ENCODE data around the gene WWOX. TPM values are rescaled to one million over a fixed set of nuclear protein-coding genes. Genes with fewer than 3 reads are reported as not detected.

WWOX gene
- total and polyA plus RNA-seq, 2 experiments from 2014 or later = 17.0 to 39.8 TPM

GRCh38 chr16:78244131-78244895, 144.9 kb downstream of the WWOX start:
- Histone ChIP-seq H3K4me1 (ENCODE audit: insufficient read depth) (peaks cover 41% of the 10 kb centered on the region), H3K4me3 (no peak overlapping the region), H3K9me3 (ENCODE audit: low read depth) (no peaks in the 10 kb centered on the region), H3K36me3 (replicated peaks; ENCODE audit: insufficient read depth, low read depth) (no peaks in the 10 kb centered on the region), H3K27ac (peak overlapping the region; percentile 83), H3K27me3 (no peaks in the 10 kb centered on the region), H3K79me2 (no peaks in the 10 kb centered on the region), H2AFZ (no peak overlapping the region), H3K9me2 (replicated peaks; ENCODE audit: insufficient read depth) (no peaks in the 10 kb centered on the region), H4K20me1 (ENCODE audit: insufficient read depth, poor library complexity, severe bottlenecking) (no peaks in the 10 kb centered on the region), H3K4me2 (no peak overlapping the region)
- peak; percentile 79 for DNase-seq (ENCODE audit: low spot score)
- TF ChIP-seq EZH2phosphoT487 (IDR thresholded peaks at IDR 0.05; ENCODE audit: low read depth, severe bottlenecking, unreplicated experiment) = peak; percentile 94
- no peak for TF ChIP-seq EZH2 (IDR thresholded peaks at IDR 0.05; ENCODE audit: borderline replicate concordance)
- no peak for TF ChIP-seq CTCF (IDR thresholded peaks at IDR 0.05; ENCODE audit: poor library complexity)
- 38% methylated on average over 9 of the region's 9 CpGs for WGBS (ENCODE audit: low lambda C conversion rate, missing lambda C conversion rate)

GRCh38 chr16:78246559-78246958, 147.1 kb downstream of the WWOX start:
- Histone ChIP-seq H3K79me2 (no peaks in the 10 kb centered on the region), H3K4me1 (ENCODE audit: insufficient read depth) (peaks cover 43% of the 10 kb centered on the region), H3K27me3 (no peaks in the 10 kb centered on the region), H3K9me3 (ENCODE audit: low read depth) (no peaks in the 10 kb centered on the region), H2AFZ (no peak overlapping the region), H3K36me3 (replicated peaks; ENCODE audit: insufficient read depth, low read depth) (no peaks in the 10 kb centered on the region), H3K9me2 (replicated peaks; ENCODE audit: insufficient read depth) (no peaks in the 10 kb centered on the region), H3K27ac (no peak overlapping the region), H3K4me2 (no peak overlapping the region), H4K20me1 (ENCODE audit: insufficient read depth, poor library complexity, severe bottlenecking) (no peaks in the 10 kb centered on the region), H3K4me3 (no peak overlapping the region)
- no peak for TF ChIP-seq CTCF (IDR thresholded peaks at IDR 0.05; ENCODE audit: poor library complexity)
- TF ChIP-seq EZH2 (IDR thresholded peaks at IDR 0.05; ENCODE audit: borderline replicate concordance) = no peak
- TF ChIP-seq EZH2phosphoT487 (IDR thresholded peaks at IDR 0.05; ENCODE audit: low read depth, severe bottlenecking, unreplicated experiment) = no peak
- 81% methylated on average over 9 of the region's 9 CpGs for WGBS (ENCODE audit: low lambda C conversion rate, missing lambda C conversion rate)
- DNase-seq (ENCODE audit: low spot score) = no peak

GRCh38 chr16:78249056-78249455, 149.6 kb downstream of the WWOX start:
- H3K4me2 ChIP-seq = peak overlapping the region; percentile 46
- H3K4me1 ChIP-seq (ENCODE audit: insufficient read depth) = peaks cover 37% of the 10 kb centered on the region
- no peaks in the 10 kb centered on the region for H3K36me3 ChIP-seq (replicated peaks; ENCODE audit: insufficient read depth, low read depth)
- H3K9me2 ChIP-seq (replicated peaks; ENCODE audit: insufficient read depth) = no peaks in the 10 kb centered on the region
- TF ChIP-seq CTCF (IDR thresholded peaks at IDR 0.05; ENCODE audit: poor library complexity) (peak; percentile 54), EZH2 (IDR thresholded peaks at IDR 0.05; ENCODE audit: borderline replicate concordance) (no peak), EZH2phosphoT487 (IDR thresholded peaks at IDR 0.05; ENCODE audit: low read depth, severe bottlenecking, unreplicated experiment) (no peak)
- H4K20me1 ChIP-seq (ENCODE audit: insufficient read depth, poor library complexity, severe bottlenecking) = no peaks in the 10 kb centered on the region
- H3K27ac ChIP-seq = peak overlapping the region; percentile 78
- no peaks in the 10 kb centered on the region for H3K79me2 ChIP-seq
- H3K27me3 ChIP-seq = no peaks in the 10 kb centered on the region
- no peak overlapping the region for H3K4me3 ChIP-seq
- no peak overlapping the region for H2AFZ ChIP-seq
- 41% methylated on average over 13 of the region's 13 CpGs for WGBS (ENCODE audit: low lambda C conversion rate, missing lambda C conversion rate)
- H3K9me3 ChIP-seq (ENCODE audit: low read depth) = no peaks in the 10 kb centered on the region
- DNase-seq (ENCODE audit: low spot score) = peak; percentile 81

Data from hepatocyte (in vitro differentiated cells).